HUES48 (cell line): Measurements from ENCODE around the gene LRRC58.

Source experiments
- H3K27ac ChIP-seq: one replicate; pipeline ENCODE4 v1.7.0; 2013; ENCODE audit warnings: low read depth, low read length, inconsistent platforms
- H3K27me3 ChIP-seq: 2 replicates; pipeline ENCODE4 v1.6.1; 2013; ENCODE audit warnings: mild to moderate bottlenecking, low read length; ENCODE audit not compliant: control insufficient read depth, insufficient read depth
- H3K36me3 ChIP-seq: 2 replicates; pipeline ENCODE4 v1.6.1; 2013; ENCODE audit warnings: low read length; ENCODE audit not compliant: control insufficient read depth, insufficient read depth
- H3K4me1 ChIP-seq: 2 replicates; pipeline ENCODE4 v1.6.1; 2013; ENCODE audit warnings: mild to moderate bottlenecking, low read length; ENCODE audit not compliant: control insufficient read depth, insufficient read depth
- H3K4me3 ChIP-seq: 2 replicates; pipeline ENCODE4 v1.5.1; 2013; ENCODE audit warnings: mild to moderate bottlenecking, low read depth, low read length
- H3K9ac ChIP-seq: 2 replicates; pipeline ENCODE4 v1.6.1; 2013; ENCODE audit warnings: mild to moderate bottlenecking, low read depth, low read length, moderate library complexity
- H3K9me3 ChIP-seq: 2 replicates; pipeline ENCODE4 v1.6.1; 2013; ENCODE audit warnings: low read length; ENCODE audit not compliant: control insufficient read depth, insufficient read depth

Gene LRRC58

DNA sequence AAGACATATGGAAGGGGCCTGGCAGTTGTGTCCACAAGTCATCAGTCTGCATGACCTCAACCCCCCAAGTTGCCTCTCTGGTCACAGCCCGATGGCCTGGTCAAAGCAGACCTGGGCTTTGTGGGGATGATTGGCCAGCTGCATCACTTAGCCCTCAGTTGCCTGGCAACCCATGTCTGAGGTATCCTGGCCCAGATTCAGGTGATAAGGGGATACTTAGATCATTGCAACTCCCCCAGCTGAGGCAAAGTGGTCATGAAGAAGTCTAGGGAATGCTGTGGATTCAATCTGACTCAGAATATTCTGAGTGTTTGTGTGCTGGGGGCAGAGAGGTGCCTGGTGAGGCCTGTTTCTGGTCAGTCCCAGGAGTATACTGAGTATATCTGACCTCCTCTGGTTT lies 69.1 kb downstream of the LRRC58 start:
- no peak overlapping the region for H3K4me3 ChIP-seq
- H3K9ac ChIP-seq: no peak overlapping the region
- H3K9me3 ChIP-seq: no peaks in the 10 kb centered on the region
- peaks cover 13% of the 10 kb centered on the region; the same call in 1 of the 2 replicates for H3K4me1 ChIP-seq
- H3K36me3 ChIP-seq: no peaks in the 10 kb centered on the region
- peaks cover 16% of the 10 kb centered on the region for H3K27me3 ChIP-seq
- H3K27ac ChIP-seq: no peak overlapping the region

- H3K36me3 ChIP-seq: no peaks in the 10 kb centered on the region
- H3K4me1 ChIP-seq: no peaks in the 10 kb centered on the region
- no peak overlapping the region for H3K4me3 ChIP-seq
- H3K27ac ChIP-seq: no peak overlapping the region
- no peak overlapping the region for H3K9ac ChIP-seq
- H3K9me3 ChIP-seq: no peaks in the 10 kb centered on the region
- no peaks in the 10 kb centered on the region for H3K27me3 ChIP-seq
Measured at GRCh38 chr3:120276767-120277166, 72.4 kb downstream of the LRRC58 start.

DNA sequence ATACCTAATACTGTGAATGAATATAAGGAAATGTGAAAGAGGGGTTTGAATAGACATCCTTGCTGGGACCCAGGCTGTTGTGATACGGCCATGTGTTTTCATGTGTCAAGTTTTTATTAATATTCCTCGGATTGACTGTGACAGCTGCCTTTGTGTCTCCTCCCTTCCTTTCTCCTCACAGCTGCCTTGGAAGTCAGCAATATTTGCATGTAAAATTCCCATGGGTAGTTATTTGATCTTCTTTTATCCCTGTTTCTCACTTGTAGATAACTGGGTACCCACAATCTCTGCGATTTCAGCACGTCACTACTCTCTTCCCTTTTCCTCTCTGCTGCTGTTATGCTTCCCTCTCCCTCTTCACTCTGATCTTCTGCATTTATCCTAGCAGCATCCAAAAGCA lies 73.5 kb downstream of the LRRC58 start:
- H3K36me3 ChIP-seq: no peaks in the 10 kb centered on the region
- no peaks in the 10 kb centered on the region for H3K4me1 ChIP-seq
- H3K27ac ChIP-seq: no peak overlapping the region
- H3K27me3 ChIP-seq: no peaks in the 10 kb centered on the region
- no peak overlapping the region for H3K9ac ChIP-seq
- no peaks in the 10 kb centered on the region for H3K9me3 ChIP-seq
- H3K4me3 ChIP-seq: no peak overlapping the region

GRCh38 chr3:120274739-120275167 lies 74.4 kb downstream of the LRRC58 start:
- no peak overlapping the region for H3K27ac ChIP-seq
- no peak overlapping the region for H3K4me3 ChIP-seq
- H3K9ac ChIP-seq: no peak overlapping the region
- H3K9me3 ChIP-seq: no peaks in the 10 kb centered on the region
- no peaks in the 10 kb centered on the region for H3K4me1 ChIP-seq
- H3K36me3 ChIP-seq: no peaks in the 10 kb centered on the region
- H3K27me3 ChIP-seq: no peaks in the 10 kb centered on the region
